Measurements from ENCODE around the gene NDST4. TPM values are rescaled to one million over a fixed set of nuclear protein-coding genes. Genes with fewer than 3 reads are reported as not detected.

Gene NDST4
- total RNA-seq, 1 experiment from 2014 or later: not detected

DNA sequence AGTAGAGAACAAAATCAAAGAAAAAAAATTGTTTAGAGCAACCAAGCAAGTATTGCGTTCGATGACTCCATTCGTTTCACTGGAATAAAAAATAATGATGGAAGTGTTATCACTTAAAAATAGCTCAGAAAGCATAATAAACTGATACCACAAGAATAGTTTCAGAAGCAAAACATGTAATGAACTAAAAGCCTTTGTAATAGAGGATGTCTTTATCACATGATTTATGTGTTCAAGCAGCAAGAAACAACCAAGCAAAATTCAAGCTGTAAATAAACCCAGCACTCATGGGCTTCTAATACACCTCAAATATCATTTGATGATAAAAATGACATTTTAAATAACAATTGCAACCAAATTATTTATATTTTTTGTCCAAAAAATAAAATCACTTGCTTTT lies 192.2 kb downstream of the NDST4 start:
- no peaks in the 10 kb centered on the region for H3K79me2 ChIP-seq (ENCODE audit: low read length)
- H4K20me1 ChIP-seq (ENCODE audit: insufficient read depth, low read depth, low read length): no peaks in the 10 kb centered on the region
- H2AFZ ChIP-seq (ENCODE audit: low read length): no peak overlapping the region
- H3K9me3 ChIP-seq (ENCODE audit: low read length): no peaks in the 10 kb centered on the region
- H3K4me3 ChIP-seq (ENCODE audit: low read length): no peak overlapping the region
- H3K27ac ChIP-seq (ENCODE audit: low read length): no peak overlapping the region
- no peak overlapping the region for H3K4me2 ChIP-seq (ENCODE audit: low read depth, low read length, poor library complexity, severe bottlenecking)
- H3K9me2 ChIP-seq (replicated peaks; ENCODE audit: insufficient read depth, low read length): no peaks in the 10 kb centered on the region
- no peaks in the 10 kb centered on the region for H3K27me3 ChIP-seq (ENCODE audit: low read length)
- H3K4me1 ChIP-seq (ENCODE audit: low read length): no peaks in the 10 kb centered on the region
- no peaks in the 10 kb centered on the region for H3K36me3 ChIP-seq (ENCODE audit: insufficient read depth, low read length)
- no peak for DNase-seq
- no peak overlapping the region for H3K9ac ChIP-seq (ENCODE audit: low read length)

DNA sequence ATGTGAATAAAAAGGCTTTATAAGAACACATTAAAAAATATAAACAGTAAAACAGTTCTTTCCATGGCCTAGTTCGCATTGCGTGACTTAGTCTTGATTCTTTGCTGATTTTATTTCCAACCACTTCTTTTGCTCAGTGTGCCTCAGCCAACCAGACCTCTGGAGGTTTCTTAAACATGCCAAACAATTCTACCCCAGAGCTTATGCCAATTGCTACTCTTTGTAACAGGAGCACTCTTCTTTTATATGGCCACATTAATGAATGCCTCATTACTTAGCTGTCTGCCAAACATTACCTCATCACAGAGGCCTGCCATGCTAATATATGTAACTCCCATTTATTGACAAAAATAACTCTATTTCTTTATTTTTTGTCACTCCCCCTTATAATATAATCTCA lies 202.3 kb downstream of the NDST4 start:
- H3K27me3 ChIP-seq (ENCODE audit: low read length): no peaks in the 10 kb centered on the region
- no peak for DNase-seq
- H3K4me1 ChIP-seq (ENCODE audit: low read length): no peaks in the 10 kb centered on the region
- H3K79me2 ChIP-seq (ENCODE audit: low read length): no peaks in the 10 kb centered on the region
- H3K27ac ChIP-seq (ENCODE audit: low read length): no peak overlapping the region
- no peak overlapping the region for H3K4me3 ChIP-seq (ENCODE audit: low read length)
- H2AFZ ChIP-seq (ENCODE audit: low read length): no peak overlapping the region
- H3K9me3 ChIP-seq (ENCODE audit: low read length): no peaks in the 10 kb centered on the region
- no peaks in the 10 kb centered on the region for H3K9me2 ChIP-seq (replicated peaks; ENCODE audit: insufficient read depth, low read length)
- H3K4me2 ChIP-seq (ENCODE audit: low read depth, low read length, poor library complexity, severe bottlenecking): no peak overlapping the region
- no peak overlapping the region for H3K9ac ChIP-seq (ENCODE audit: low read length)
- H4K20me1 ChIP-seq (ENCODE audit: insufficient read depth, low read depth, low read length): no peaks in the 10 kb centered on the region
- H3K36me3 ChIP-seq (ENCODE audit: insufficient read depth, low read length): no peaks in the 10 kb centered on the region

DNA sequence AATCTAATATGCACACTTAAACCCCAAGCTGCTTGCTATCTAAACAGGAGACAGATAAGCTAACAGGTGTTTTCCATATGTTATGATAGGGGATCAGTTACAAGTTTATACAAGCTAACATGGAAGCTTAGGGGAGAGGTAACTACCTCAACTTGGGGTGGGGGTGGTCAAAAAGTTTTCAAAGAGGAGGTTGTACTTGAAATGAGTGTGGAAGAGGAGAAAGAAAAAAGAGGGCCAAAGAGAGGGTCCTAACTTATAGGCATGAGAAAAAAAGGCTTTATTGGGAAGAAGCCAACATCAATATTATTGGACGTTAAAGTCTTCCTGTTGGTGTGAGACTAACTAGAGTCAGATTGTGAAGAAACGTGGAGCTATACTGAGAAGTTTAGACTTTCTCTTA lies 205.9 kb downstream of the NDST4 start:
- Histone ChIP-seq H3K4me2 (ENCODE audit: low read depth, low read length, poor library complexity, severe bottlenecking) (no peak overlapping the region), H3K27ac (ENCODE audit: low read length) (no peak overlapping the region), H3K4me1 (ENCODE audit: low read length) (no peaks in the 10 kb centered on the region), H2AFZ (ENCODE audit: low read length) (no peak overlapping the region), H3K9me3 (ENCODE audit: low read length) (no peaks in the 10 kb centered on the region), H3K79me2 (ENCODE audit: low read length) (no peaks in the 10 kb centered on the region), H3K9ac (ENCODE audit: low read length) (no peak overlapping the region), H3K27me3 (ENCODE audit: low read length) (no peaks in the 10 kb centered on the region), H3K4me3 (ENCODE audit: low read length) (no peak overlapping the region), H3K36me3 (ENCODE audit: insufficient read depth, low read length) (no peaks in the 10 kb centered on the region), H4K20me1 (ENCODE audit: insufficient read depth, low read depth, low read length) (no peaks in the 10 kb centered on the region), H3K9me2 (replicated peaks; ENCODE audit: insufficient read depth, low read length) (no peaks in the 10 kb centered on the region)
- DNase-seq: no peak

DNA sequence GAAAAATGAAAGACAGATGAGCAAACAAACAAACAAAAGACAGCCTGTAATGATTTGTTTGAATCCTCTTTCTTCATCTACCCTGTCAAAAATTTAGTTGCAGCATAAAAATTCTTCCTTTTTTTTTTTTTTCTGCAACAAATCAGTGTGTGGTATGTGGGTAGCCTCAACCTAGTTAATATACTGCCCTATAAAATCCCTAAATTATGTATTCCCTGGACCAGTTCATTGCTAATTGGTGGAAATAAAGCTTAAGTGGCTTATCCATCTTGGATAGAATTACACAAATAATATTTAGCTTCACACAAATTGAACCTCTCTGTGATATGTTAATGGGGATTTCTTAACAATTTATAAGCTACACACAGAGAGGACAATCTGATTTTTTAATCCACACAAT lies 208.4 kb downstream of the NDST4 start:
- Histone ChIP-seq H3K4me3 (ENCODE audit: low read length) (no peak overlapping the region), H4K20me1 (ENCODE audit: insufficient read depth, low read depth, low read length) (no peaks in the 10 kb centered on the region), H3K4me1 (ENCODE audit: low read length) (no peaks in the 10 kb centered on the region), H3K36me3 (ENCODE audit: insufficient read depth, low read length) (no peaks in the 10 kb centered on the region), H2AFZ (ENCODE audit: low read length) (no peak overlapping the region), H3K9me3 (ENCODE audit: low read length) (no peaks in the 10 kb centered on the region), H3K9me2 (replicated peaks; ENCODE audit: insufficient read depth, low read length) (no peaks in the 10 kb centered on the region), H3K27ac (ENCODE audit: low read length) (no peak overlapping the region), H3K27me3 (ENCODE audit: low read length) (no peaks in the 10 kb centered on the region), H3K79me2 (ENCODE audit: low read length) (no peaks in the 10 kb centered on the region), H3K9ac (ENCODE audit: low read length) (no peak overlapping the region), H3K4me2 (ENCODE audit: low read depth, low read length, poor library complexity, severe bottlenecking) (no peak overlapping the region)
- DNase-seq: no peak

DNA sequence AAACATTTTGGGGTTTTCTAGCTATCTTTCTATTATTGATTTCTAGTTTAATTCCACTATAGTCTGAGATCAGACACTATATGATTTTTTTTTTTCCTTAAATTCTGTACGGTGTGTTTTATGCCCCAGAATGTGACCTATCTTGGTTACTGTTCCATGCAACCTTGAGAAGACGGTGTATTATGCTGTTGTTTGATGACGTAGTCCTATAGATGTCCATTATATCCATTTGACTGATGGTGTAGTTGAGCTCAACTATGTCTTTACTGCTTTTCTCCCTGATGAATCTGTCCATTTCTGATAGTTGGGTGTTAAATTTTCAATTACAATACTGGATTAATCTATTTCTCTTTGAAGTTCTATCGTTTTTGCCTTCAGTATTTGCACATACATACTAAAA lies 212.5 kb downstream of the NDST4 start:
- Histone ChIP-seq H3K36me3 (ENCODE audit: insufficient read depth, low read length) (no peaks in the 10 kb centered on the region), H3K9me3 (ENCODE audit: low read length) (no peaks in the 10 kb centered on the region), H3K9me2 (replicated peaks; ENCODE audit: insufficient read depth, low read length) (no peaks in the 10 kb centered on the region), H3K79me2 (ENCODE audit: low read length) (no peaks in the 10 kb centered on the region), H3K4me3 (ENCODE audit: low read length) (no peak overlapping the region), H2AFZ (ENCODE audit: low read length) (no peak overlapping the region), H3K27ac (ENCODE audit: low read length) (no peak overlapping the region), H3K27me3 (ENCODE audit: low read length) (no peaks in the 10 kb centered on the region), H3K4me2 (ENCODE audit: low read depth, low read length, poor library complexity, severe bottlenecking) (no peak overlapping the region), H4K20me1 (ENCODE audit: insufficient read depth, low read depth, low read length) (no peaks in the 10 kb centered on the region), H3K4me1 (ENCODE audit: low read length) (no peaks in the 10 kb centered on the region), H3K9ac (ENCODE audit: low read length) (no peak overlapping the region)
- no peak for DNase-seq

DNA sequence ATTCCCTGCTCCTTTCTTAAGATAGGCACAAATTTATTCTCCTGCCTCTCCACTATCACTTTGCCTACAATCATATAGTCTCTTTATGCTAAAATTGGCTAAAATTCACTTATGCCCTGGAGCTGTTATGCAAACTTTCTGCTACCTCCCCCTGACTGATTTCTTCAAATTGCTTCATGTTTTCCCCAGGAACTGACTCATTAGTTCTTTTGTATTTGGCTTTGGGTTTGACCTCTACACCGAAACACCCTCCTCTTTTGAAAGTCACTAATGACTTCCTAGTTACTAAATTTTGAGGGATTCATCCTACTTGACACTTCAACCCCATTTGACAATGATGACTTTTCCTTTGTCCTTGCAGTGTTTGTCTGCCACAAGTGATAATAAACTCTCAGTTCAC lies 222.6 kb downstream of the NDST4 start:
- Histone ChIP-seq H3K9me3 (ENCODE audit: low read length) (no peaks in the 10 kb centered on the region), H3K27ac (ENCODE audit: low read length) (no peak overlapping the region), H3K4me3 (ENCODE audit: low read length) (no peak overlapping the region), H3K36me3 (ENCODE audit: insufficient read depth, low read length) (no peaks in the 10 kb centered on the region), H4K20me1 (ENCODE audit: insufficient read depth, low read depth, low read length) (no peaks in the 10 kb centered on the region), H3K9ac (ENCODE audit: low read length) (no peak overlapping the region), H3K27me3 (ENCODE audit: low read length) (no peaks in the 10 kb centered on the region), H3K4me2 (ENCODE audit: low read depth, low read length, poor library complexity, severe bottlenecking) (no peak overlapping the region), H3K79me2 (ENCODE audit: low read length) (no peaks in the 10 kb centered on the region), H2AFZ (ENCODE audit: low read length) (no peak overlapping the region), H3K9me2 (replicated peaks; ENCODE audit: insufficient read depth, low read length) (no peaks in the 10 kb centered on the region), H3K4me1 (ENCODE audit: low read length) (no peaks in the 10 kb centered on the region)
- DNase-seq: no peak

DNA sequence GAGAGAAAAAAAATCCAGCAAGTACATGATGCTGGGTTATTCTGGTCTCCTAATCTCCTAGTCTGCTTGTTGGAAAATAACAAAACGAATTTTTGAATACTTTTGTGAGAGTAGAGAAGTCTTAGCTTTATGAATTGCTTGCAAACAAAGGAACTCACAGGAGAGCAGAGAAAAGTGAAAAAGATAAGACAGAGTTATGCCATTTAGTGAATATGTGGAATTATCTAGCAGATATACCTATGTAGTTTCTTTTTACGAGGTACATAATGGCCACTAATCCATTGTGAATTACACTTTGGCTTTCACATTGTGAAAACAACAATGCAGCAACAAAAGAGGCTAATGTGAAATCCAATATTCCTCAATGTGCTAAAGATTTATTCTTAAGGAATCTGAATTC lies 226.7 kb downstream of the NDST4 start:
- Histone ChIP-seq H3K9ac (ENCODE audit: low read length) (no peak overlapping the region), H3K4me1 (ENCODE audit: low read length) (no peaks in the 10 kb centered on the region), H3K27me3 (ENCODE audit: low read length) (no peaks in the 10 kb centered on the region), H3K79me2 (ENCODE audit: low read length) (no peaks in the 10 kb centered on the region), H3K36me3 (ENCODE audit: insufficient read depth, low read length) (no peaks in the 10 kb centered on the region), H3K9me2 (replicated peaks; ENCODE audit: insufficient read depth, low read length) (no peaks in the 10 kb centered on the region), H2AFZ (ENCODE audit: low read length) (no peak overlapping the region), H4K20me1 (ENCODE audit: insufficient read depth, low read depth, low read length) (no peaks in the 10 kb centered on the region), H3K27ac (ENCODE audit: low read length) (no peak overlapping the region), H3K4me2 (ENCODE audit: low read depth, low read length, poor library complexity, severe bottlenecking) (no peak overlapping the region), H3K9me3 (ENCODE audit: low read length) (no peaks in the 10 kb centered on the region), H3K4me3 (ENCODE audit: low read length) (no peak overlapping the region)
- DNase-seq: no peak

DNA sequence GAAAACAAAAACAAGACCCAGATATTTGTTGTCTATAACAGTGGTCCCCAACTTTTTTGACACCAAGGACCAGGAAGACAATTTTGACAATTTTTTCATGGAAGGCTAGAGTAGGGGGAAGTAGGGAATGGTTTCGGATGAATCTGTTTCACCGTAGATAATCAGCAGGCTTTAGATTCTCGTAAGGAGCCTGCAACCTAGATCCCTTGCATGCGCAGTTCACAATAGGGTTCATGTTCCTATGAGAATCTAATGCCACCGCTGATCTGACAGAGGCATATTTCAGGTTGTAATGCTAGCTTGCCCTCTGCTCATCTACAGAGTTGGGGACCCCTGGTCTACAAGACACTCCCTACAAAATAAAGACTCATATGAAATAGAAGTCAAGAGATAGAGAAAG lies 229.8 kb downstream of the NDST4 start:
- no peak overlapping the region for H3K4me2 ChIP-seq (ENCODE audit: low read depth, low read length, poor library complexity, severe bottlenecking)
- H3K27ac ChIP-seq (ENCODE audit: low read length): no peak overlapping the region
- H3K27me3 ChIP-seq (ENCODE audit: low read length): no peaks in the 10 kb centered on the region
- H2AFZ ChIP-seq (ENCODE audit: low read length): no peak overlapping the region
- no peak overlapping the region for H3K9ac ChIP-seq (ENCODE audit: low read length)
- no peaks in the 10 kb centered on the region for H3K9me2 ChIP-seq (replicated peaks; ENCODE audit: insufficient read depth, low read length)
- no peaks in the 10 kb centered on the region for H3K9me3 ChIP-seq (ENCODE audit: low read length)
- no peak for DNase-seq
- H3K36me3 ChIP-seq (ENCODE audit: insufficient read depth, low read length): no peaks in the 10 kb centered on the region
- no peaks in the 10 kb centered on the region for H3K79me2 ChIP-seq (ENCODE audit: low read length)
- no peaks in the 10 kb centered on the region for H4K20me1 ChIP-seq (ENCODE audit: insufficient read depth, low read depth, low read length)
- H3K4me3 ChIP-seq (ENCODE audit: low read length): no peak overlapping the region
- H3K4me1 ChIP-seq (ENCODE audit: low read length): no peaks in the 10 kb centered on the region

Data from Karpas-422 (cell line).